ENCODE measurements around the gene PSENEN.
A peak's percentile ranks its signal among the peaks of the same experiment; 100 is the strongest.

PSENEN gene

DNA sequence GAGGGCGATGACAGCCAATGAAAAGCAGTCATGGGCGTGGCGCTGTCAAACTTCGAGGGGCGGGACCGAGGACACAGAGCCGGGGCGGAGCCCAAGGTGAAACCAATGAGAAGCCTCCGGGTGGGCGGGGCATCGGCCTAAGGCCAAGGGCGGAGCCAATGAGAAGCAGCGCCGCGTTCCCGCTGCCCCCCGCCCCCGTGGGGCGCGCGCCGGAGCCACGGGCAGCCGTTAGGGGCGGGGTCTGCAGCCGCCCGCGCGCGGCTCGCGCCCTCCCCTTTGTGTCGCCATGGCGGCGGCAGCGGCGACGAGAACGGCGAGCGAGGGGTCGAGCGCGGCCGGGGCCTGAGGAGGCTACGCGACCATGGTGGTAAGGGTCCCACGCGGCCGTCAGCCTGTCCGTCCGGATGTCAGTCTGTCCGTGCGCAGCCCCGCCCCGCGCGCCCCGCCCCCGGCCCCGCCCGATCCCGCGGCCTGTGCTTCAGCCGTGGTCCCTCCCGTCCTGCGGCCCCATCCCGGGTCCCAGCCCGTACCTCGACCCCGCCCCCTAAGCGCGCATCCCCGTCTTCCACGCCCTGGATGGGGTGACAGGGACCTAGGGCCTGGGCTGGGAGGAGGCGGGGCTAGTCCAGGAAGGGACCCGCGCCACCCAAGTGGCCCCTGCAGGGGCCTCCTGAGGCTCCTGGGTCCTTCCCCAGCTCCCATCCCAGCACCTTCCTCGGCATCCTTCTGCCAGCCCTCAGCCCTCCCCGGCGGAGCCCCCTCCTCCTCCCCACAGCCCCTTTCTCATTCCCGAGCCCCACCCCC is 30.0 kb downstream of the PSENEN start, which contains the start of gene ARHGAP33:
ARHGAP33 (plus strand) TSS at position 267 of the 804 bp plus-strand sequence; CDS start at position 362, 95 bp downstream.
- DNase-seq = peak; percentile 95

DNA sequence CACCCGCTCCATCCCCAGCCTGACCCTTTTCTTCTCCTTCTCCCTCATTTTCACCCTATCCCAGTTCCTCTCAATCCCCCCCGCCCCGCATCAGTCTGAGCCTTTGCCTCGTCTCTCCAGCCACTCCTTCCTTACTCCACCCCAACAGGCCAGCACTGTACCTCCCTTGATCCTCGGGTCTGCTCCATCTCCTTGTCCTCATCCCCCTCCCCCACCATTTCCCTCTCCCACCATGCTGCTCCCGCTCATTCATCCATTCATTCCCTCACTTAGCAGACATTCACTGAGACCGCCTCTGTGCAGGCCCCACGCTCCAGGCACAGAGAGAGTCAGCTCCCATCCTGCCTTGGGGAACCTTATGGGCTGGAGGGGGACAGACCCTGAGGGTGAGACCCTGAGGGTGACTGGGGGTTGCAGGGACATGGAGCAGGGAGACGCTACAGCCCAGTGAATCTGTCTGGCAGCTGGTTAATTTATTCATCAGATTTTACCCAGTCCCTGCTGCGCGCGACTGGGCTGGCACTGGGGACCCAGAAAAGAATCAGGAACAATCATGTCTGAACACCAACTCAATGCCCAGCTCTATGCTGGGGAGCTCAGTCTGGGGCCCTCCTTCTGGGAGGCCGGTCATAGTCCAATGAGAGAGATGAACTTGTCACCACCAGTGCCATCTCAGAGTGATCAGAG is 30.8 kb downstream of the PSENEN start:
- peak; percentile 6 for DNase-seq

DNA sequence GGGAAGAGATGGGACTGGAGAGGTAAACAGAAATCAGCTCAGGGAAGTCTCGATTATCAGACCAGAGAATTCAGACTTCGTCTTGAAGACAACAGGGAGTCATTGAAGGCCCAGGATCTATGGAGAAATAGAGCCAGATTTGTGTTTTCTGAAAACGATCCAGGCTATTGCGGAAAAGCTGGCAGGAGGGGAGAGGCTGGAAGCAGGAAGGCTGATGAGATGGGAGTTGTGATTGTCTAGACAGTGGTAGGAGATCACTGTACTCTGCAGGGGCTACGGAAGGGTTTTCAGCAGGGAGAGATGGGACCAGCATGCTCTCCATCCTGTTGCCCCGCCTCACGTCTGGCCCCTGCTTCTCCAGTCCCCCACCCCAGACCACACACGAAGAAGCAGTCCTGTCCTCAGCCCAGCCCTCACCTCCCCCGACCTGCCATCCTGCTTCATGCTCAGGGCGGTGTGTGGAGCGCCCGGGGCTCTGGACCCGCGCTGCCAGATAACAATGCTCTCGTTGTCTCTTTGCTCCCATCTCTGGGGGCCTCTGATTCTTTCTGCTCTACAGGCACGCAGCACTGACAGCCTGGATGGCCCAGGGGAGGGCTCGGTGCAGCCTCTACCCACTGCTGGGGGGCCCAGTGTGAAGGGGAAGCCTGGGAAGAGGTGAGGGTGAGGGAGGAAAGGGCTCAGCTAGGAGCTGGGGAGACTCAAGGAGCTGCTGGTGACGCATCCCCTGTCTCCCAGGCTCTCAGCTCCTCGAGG is 31.8 kb downstream of the PSENEN start:
- no peak for DNase-seq

DNA sequence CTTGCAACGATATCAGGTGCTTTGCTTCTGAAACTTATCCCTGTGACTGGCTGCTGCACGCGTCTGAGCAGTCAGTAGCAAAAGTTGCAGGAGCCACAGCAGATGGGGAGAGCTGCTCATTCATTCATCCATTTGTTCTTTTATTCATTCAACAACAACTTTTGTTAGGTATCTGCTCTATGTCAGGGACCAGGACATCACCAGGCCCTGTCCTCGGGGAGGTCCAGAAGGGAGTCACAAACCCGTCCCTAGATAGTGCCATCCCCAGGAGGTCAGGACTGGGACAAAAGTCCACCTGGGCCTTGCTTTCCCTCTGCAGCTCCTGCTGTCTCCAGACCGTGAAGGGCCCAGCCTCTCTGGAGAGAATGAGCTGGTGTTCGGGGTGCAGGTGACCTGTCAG is 32.5 kb downstream of the PSENEN start:
- no peak for DNase-seq

DNA sequence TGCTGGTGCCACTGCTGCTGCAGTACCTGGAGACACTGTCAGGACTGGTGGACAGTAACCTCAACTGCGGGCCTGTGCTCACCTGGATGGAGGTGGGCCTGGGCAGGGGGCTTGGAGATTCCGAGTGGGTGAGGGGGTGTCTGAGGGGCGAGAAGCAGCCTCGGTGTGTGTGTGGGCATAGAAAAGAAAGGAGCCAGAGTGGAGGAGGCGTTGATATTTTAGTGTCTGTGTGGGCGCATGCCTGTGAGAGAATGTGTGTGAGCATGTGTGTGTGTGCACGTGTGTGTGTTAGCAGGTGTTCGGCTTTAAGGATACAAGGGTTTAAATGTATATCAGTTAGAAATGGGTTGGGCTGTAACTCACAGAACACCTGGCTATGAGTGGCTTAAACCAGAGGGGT is 33.6 kb downstream of the PSENEN start:
- DNase-seq = no peak

DNA sequence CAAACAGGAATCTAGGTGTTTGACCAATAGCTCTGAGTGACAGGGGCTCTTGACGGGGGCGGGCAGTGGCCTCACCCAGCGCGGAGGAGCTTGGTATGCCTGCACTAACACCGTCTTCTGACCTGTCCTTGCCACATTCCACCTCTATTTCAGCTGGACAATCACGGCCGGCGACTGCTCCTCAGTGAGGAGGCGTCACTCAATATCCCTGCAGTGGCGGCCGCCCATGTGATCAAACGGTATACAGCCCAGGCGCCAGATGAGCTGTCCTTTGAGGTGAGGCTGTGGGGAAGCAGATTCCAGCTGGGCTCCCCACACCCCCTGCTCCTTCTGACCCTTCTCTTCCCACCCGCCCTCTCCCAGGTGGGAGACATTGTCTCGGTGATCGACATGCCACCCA is 34.6 kb downstream of the PSENEN start:
- DNase-seq = no peak

DNA sequence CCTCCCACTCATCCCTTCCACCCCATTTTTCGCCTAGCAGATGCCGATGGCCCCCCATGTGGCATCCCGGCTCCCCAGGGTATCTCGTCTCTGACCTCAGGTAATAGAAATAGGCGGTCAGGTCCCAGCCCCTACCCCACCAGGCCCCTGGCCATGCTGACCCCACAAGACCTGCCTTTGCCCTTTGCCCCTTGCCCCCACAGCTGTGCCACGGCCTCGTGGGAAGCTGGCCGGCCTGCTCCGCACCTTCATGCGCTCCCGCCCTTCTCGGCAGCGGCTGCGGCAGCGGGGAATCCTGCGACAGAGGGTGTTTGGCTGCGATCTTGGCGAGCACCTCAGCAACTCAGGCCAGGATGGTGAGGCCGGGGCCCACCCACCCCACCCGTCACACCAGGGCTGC is 35.3 kb downstream of the PSENEN start:
- DNase-seq = no peak

DNA sequence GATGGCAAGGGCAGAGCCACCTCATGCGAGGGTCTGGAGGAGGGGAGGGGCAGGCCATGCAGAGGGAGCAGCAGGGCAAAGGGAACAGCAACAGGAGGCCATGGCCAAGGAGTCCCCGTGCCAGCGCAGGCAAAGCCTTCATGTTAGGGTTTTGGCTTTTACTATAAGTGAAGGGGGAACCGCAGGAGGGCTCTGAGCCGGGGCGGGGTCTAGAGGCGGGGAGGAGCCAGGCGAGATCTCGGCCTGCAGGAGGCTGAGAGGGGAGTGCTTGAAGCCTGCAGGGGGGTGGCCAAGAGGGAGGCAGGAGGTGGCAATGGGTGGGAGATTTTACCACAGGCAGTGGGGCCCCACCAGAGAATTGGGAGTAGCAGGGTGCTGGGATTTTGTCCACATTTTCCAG is 36.2 kb downstream of the PSENEN start:
- no peak for DNase-seq

DNA sequence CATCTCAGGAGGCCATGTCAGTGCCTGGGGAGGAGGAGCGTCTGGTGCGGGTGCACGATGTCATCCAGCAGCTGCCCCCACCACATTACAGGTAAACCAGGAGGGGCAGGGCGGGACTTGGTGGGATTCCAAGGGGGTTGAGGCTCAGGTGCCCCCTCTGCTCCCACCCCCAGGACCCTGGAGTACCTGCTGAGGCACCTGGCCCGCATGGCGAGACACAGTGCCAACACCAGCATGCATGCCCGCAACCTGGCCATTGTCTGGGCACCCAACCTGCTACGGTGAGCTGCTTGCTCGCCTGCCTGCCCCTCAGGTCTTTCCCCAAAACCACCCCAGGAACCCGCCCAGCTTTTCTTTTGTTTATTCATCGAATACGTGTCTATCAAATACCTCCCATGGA is 37.1 kb downstream of the PSENEN start:
- DNase-seq = no peak

DNA sequence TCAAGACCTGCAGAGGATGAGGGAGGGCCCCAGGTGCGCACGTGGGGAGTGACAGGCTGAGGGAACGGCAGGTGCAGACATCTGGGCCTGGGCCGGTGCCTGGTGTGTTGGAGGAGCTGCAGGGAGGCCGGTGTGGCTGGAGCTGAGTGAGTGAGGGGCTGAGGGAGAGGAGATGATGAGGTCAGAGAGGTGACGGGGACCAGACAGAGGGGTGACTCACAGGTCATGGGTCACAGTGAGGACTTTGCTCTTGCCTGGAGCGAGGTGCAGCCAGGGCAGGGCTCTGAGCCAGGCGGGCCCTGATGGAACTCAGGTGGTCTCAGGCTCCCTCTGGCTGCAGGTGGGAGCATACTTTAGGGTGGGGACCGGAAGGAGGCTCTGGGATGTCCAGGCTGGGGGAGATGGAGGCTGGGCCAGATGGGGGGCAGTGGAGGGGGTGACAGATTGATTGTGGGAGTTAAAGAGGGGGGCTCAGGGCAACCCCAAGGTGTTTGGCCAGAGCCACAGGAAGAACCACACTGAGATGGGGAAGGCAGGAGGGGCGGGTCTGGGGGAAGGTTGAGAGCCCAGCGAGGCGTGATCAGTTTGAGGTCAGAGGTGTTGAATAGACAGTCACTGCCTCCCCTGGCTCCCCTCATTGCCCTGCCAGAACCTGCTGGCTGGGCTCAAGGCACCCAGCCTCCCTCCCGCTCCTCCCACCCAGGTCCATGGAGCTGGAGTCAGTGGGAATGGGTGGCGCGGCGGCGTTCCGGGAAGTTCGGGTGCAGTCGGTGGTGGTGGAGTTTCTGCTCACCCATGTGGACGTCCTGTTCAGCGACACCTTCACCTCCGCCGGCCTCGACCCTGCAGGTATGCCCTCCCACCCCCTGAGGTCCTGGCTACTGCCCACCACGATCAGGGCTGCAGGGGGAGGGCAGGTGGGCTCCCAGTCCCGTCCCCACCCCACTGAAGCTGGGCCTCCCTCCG is 38.3 kb downstream of the PSENEN start:
- DNase-seq = no peak

DNA sequence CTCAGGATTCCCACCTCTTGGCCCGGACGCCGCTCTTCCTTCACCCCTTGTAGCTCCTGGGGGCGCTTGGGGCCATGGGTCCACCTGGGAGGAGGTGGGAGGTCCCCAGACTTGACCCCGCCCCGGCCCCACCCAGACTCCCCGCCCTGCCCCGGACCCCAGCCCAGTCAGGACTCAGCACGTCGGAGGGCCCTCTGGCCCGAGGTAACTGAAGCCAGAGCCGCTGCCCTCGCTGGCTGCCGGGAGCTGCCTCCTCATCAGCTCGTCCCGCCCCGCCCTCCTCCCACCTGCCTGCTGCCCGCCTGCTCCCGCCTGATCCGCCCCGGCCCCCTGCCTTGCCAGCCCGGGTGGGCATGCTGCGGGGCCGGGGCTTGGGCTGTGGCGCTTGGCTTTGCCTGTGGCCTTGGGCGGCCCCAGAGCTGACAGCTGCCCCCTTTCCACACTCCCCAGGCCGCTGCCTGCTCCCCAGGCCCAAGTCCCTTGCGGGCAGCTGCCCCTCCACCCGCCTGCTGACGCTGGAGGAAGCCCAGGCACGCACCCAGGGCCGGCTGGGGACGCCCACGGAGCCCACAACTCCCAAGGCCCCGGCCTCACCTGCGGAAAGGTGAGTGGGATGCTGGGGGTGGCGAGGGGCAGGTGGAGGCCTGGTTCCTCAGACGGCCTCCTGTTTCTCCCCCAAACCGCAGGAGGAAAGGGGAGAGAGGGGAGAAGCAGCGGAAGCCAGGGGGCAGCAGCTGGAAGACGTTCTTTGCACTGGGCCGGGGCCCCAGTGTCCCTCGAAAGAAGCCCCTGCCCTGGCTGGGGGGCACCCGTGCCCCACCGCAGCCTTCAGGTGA is 39.3 kb downstream of the PSENEN start:
- no peak for DNase-seq

DNA sequence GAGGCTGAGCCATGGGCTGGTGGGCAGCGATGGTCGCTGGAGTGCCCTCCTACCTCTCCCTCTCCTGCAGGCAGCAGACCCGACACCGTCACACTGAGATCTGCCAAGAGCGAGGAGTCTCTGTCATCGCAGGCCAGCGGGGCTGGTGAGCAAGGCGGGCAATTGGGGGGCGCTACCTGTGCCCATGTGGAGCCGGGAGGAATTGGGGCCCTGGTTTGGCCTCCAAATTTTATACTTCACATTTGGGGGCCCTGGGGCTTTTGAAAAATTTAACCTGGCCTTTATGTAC is 39.8 kb downstream of the PSENEN start:
- DNase-seq = no peak

DNA sequence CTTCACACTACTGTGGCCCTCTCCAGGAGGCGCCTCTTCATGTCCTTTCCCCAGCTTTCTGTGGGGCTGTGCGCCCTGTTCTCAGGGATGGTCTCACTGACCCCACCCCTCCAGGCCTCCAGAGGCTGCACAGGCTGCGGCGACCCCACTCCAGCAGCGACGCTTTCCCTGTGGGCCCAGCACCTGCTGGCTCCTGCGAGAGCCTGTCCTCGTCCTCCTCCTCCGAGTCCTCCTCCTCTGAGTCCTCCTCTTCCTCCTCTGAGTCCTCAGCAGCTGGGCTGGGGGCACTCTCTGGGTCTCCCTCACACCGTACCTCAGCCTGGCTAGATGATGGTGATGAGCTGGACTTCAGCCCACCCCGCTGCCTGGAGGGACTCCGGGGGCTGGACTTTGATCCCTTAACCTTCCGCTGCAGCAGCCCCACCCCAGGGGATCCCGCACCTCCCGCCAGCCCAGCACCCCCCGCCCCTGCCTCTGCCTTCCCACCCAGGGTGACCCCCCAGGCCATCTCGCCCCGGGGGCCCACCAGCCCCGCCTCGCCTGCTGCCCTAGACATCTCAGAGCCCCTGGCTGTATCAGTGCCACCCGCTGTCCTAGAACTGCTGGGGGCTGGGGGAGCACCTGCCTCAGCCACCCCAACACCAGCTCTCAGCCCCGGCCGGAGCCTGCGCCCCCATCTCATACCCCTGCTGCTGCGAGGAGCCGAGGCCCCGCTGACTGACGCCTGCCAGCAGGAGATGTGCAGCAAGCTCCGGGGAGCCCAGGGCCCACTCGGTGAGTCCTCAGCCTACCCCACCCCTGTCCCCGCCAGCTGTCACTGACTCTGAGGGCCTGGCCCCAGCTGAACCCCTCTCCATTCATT is 41.1 kb downstream of the PSENEN start:
- DNase-seq = no peak

DNA sequence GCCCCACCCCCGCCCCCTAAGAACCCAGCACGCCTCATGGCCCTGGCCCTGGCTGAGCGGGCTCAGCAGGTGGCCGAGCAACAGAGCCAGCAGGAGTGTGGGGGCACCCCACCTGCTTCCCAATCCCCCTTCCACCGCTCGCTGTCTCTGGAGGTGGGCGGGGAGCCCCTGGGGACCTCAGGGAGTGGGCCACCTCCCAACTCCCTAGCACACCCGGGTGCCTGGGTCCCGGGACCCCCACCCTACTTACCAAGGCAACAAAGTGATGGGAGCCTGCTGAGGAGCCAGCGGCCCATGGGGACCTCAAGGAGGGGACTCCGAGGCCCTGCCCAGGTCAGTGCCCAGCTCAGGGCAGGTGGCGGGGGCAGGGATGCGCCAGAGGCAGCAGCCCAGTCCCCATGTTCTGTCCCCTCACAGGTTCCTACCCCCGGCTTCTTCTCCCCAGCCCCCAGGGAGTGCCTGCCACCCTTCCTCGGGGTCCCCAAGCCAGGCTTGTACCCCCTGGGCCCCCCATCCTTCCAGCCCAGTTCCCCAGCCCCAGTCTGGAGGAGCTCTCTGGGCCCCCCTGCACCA is 41.9 kb downstream of the PSENEN start:
- DNase-seq = no peak

DNA sequence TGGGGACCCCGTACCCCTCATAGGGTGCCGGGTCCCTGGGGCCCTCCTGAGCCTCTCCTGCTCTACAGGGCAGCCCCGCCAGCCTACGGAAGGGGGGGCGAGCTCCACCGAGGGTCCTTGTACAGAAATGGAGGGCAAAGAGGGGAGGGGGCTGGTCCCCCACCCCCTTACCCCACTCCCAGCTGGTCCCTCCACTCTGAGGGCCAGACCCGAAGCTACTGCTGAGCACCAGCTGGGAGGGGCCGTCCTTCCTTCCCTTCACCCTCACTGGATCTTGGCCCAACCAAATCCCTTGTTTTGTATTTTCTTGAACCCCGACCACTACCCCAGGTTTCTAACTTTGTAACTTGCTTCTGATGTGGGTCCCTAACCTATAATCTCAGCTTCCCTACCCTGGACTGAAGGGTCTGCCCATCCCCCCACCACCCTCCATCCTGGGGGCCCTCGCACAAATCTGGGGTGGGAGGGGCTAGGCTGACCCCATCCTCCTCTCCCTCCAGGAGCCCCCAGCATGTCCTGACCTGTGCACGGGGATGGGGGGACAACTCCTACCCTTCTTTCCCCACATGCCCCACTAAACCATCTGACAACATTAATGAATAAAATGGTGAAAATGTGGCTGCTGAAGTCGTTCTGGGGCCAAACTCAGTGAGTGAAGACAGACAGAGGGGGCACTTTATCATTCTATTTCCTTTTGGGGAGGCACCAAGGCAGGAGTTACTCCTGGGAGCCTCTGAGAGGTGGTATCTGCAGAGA is 42.9 kb downstream of the PSENEN start:
- no peak for DNase-seq

DNA sequence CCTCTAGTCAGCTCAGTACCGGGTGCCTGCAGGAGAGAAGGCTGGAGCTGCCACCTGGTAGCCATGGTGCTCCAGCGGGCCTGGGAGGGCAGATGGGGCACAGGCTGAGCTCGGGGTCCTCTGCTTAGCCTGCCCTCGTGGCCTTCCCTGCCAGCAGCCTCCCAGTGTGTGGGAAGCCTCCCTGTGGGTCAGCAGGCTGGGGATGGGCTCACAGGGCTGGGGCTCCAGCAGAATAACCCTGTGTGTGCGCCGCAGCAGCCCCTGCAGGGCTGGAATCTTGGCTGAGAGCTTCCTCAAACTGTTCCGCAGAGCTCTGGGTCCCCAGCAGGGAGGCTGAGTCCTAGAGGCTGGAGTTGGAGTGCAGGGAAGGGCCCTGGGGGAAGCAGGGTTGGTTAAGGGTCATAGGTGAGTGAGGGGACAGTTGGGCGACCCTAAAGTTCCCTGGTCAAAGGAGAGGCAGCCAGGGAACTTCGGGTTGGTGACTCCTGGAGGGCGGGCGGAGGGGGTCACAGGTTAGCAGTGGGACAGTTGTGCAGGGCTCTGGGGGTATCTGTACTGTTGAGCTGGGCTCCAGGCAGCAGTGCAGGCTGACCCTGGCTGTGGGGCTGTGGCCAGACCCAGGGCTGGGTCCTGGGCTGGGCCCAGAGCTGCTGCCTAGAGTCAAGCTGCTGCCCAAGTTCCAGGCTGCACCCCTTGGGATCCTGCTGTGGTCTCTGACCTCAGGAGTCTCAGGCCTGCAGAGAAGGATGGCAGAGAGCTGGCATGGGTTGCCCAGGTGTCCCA is 43.9 kb downstream of the PSENEN start:
- no peak for DNase-seq

DNA sequence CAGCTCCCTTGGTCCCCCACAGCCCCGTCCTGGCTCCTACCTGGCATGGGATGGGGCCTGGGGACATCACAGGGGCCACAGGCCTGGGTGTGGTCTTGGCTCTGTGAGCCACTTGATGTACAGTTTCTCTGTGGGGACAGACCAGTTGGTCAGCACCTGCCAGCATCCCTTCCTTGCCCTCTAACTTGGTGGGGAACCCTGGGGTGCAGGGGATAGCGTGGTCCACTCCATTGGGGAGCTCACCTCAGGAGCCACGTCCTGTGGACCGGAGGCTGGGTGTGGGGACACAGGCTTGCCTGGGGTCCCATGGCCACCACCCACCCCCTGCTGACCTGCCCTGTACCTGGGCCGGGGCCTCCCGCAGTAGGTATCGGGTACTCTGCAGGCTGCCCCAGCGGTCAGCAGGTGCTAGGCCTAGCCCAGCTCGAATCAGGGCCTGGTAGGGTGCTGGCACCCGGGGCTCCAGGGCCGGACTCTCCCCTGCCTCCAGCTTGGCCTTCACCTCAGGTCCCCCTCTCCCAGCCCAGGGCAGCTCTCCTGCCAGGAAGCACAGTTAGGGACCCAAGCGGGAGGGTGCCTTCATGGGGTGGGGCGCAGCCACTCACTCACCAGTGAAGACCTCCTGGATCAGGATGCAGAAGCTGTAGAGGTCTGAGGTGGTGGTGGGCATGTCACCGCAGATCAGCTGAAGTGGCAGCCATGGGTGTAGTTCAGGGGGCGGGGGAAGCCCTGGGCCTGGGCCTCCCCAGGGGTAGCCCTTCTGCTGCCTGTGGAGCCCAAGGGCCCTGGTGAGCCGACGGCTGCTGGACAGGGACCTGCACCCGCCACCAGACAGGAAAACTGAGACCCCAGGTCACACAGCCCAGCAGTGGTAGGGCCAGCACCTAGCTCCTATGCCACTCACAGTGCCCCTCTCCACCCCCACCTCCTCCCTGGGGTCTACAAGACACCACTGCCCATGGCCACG is 44.8 kb downstream of the PSENEN start:
- no peak for DNase-seq
